HepG2 (cell line): ENCODE data around the gene POLQ.

ENCODE experiments used
- FOXM1 ChIP-seq: sonication (generic); formaldehyde crosslinking; IDR thresholded peaks from 2 replicates; pipeline ENCODE4 v1.5.0; 2020; ENCODE audit warnings: missing genetic modification reagents
- POLR2A ChIP-seq, 2 experiments: IDR thresholded peaks; 2 replicates each; pipeline ENCODE4 v1.6.1; 2011; ENCODE audit warnings: low read depth in 2 of 2, low read length in 2 of 2, mild to moderate bottlenecking in 1 of 2, moderate library complexity in 1 of 2; ENCODE audit not compliant: insufficient read depth in 1 of 2
- TBX3 ChIP-seq: fragments of 450-650 bp; IDR thresholded peaks from 2 replicates; pipeline ENCODE4 v1.6.1; 2017; ENCODE audit warnings: antibody characterized with exemption, mild to moderate bottlenecking, inconsistent platforms, borderline replicate concordance
- ZNF766 ChIP-seq: sonication (generic); formaldehyde crosslinking; IDR thresholded peaks from 2 replicates; pipeline ENCODE4 v1.5.0; 2020; ENCODE audit warnings: missing genetic modification reagents, borderline replicate concordance

- no peak for TF ChIP-seq ZNF766 (CRISPR knock-in tag)
- no peak for TF ChIP-seq POLR2A (IDR thresholded peaks at IDR 0.05; ENCODE audit: insufficient read depth in 1 of 2, low read depth in 2 of 2, low read length in 2 of 2)
- TF ChIP-seq FOXM1 (CRISPR knock-in tag) = no peak
- TF ChIP-seq TBX3 = no peak
Observed at GRCh38 chr3:121483290-121483689, 62.5 kb downstream of the POLQ start.
